ENCODE measurements around the gene CDK15. TPM values are rescaled to one million over a fixed set of nuclear protein-coding genes. Genes with fewer than 3 reads are reported as not detected.

The CDK15 gene
- total and polyA plus RNA-seq, 11 donors = 0.07 to 0.50 (median 0.18) TPM; not detected in 3

DNA sequence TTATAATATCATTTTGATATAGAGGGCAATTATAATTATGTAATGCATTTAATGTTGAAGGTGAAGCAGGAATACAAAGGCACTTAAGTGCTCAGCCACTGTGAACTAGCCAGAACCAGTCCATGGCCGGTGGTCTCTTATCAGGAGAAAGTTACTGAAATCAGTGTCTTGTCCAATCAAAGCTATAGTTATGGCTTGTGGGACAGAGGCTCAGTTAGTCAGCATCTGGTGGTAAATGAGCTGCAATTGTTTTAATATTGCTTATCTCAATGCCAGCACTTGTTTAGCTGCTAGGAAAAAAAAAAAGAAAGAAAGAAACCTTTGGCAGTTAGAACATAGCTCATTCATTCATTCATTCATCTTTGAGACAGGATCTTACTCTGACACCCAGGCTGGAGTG, 21.8 kb upstream of the CDK15 start:
- Histone ChIP-seq H3K36me3 (no peaks in the 10 kb centered on the region), H3K4me1 (peaks cover 0 to 13% (median 6%) of the 10 kb centered on the region in 12 donors), H3K4me3 (no peak overlapping the region), H3K9me3 (no peaks in the 10 kb centered on the region), H3K27me3 (no peaks in the 10 kb centered on the region), H3K27ac (no peak overlapping the region)
- no peak for DNase-seq
- intact Hi-C loops (cut with DNase I) = loop anchor here in 2 of 10 donors (5.0 to 10.0 kb wide), 2 partner anchors 248 to 250 kb away; partner anchors contain the start of gene FZD7 (in 2 of the 2)
- ATAC-seq = no peak
- TF ChIP-seq POLR2A (IDR thresholded peaks at IDR 0.05) = no peak
- TF ChIP-seq, protein P1, sequence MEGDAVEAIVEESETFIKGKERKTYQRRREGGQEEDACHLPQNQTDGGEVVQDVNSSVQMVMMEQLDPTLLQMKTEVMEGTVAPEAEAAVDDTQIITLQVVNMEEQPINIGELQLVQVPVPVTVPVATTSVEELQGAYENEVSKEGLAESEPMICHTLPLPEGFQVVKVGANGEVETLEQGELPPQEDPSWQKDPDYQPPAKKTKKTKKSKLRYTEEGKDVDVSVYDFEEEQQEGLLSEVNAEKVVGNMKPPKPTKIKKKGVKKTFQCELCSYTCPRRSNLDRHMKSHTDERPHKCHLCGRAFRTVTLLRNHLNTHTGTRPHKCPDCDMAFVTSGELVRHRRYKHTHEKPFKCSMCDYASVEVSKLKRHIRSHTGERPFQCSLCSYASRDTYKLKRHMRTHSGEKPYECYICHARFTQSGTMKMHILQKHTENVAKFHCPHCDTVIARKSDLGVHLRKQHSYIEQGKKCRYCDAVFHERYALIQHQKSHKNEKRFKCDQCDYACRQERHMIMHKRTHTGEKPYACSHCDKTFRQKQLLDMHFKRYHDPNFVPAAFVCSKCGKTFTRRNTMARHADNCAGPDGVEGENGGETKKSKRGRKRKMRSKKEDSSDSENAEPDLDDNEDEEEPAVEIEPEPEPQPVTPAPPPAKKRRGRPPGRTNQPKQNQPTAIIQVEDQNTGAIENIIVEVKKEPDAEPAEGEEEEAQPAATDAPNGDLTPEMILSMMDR (IDR thresholded peaks at IDR 0.05) = no peak
- 25 to 46% (median 40%) methylated on average over 1 of the region's 1 CpG for WGBS, 4 donors

DNA sequence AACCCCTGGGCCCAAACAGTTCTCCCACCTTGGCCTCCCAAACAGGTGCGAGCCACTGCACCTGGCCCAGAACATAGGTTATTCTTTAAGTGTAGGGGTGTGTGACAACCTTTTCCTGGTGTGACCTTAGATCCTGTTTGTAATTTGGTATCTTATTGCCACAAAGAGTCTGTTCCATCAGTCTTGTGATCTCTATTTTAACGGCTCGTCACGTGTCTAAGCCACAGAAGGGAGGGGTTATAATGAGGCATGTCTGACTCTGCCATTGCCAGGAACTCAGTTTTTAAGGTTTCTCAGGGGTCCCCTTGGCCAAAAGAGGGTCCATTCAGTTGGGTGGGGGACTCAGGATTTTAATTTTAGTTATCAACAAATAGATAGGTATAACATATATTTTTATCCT, 21.2 kb upstream of the CDK15 start:
- H3K4me3 ChIP-seq = no peak overlapping the region
- no peak overlapping the region for H3K27ac ChIP-seq
- peaks cover 0 to 7% (median under 1%) of the 10 kb centered on the region in 12 donors for H3K4me1 ChIP-seq
- TF ChIP-seq POLR2A (IDR thresholded peaks at IDR 0.05) = no peak
- TF ChIP-seq, protein P1 (IDR thresholded peaks at IDR 0.05) = no peak
- 71 to 84% (median 79%) methylated on average over 4 of the region's 4 CpGs for WGBS, 4 donors
- no peaks in the 10 kb centered on the region for H3K9me3 ChIP-seq
- H3K27me3 ChIP-seq = no peaks in the 10 kb centered on the region
- no peak for ATAC-seq
- H3K36me3 ChIP-seq = no peaks in the 10 kb centered on the region
- intact Hi-C loops (cut with DNase I) = loop anchor here in 1 of 10 donors (10.0 kb wide), 1 partner anchor 250 kb away; the partner anchor contains the start of gene FZD7
- no peak for DNase-seq

DNA sequence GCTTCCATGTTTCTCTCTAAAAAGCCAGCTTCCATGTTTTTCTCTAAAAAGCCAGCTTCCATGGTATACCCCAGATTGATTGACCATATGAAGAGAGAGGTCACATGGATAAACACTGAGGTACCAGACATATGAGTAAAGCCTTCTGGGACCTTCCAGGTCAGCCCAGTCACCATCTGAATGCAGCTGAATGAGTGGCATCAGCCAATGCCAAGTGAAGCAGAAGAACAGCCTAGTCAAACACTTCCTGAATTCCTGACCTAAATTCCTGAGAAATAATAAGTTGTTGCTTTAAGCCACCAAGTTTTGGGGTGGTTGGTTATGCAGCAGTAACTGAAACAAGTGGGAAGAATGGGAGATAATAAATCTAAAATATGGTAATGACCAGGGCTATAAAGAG, 19.9 kb upstream of the CDK15 start:
- H3K9me3 ChIP-seq = no peaks in the 10 kb centered on the region
- no peaks in the 10 kb centered on the region for H3K36me3 ChIP-seq
- H3K27me3 ChIP-seq = no peaks in the 10 kb centered on the region
- no peak overlapping the region for H3K27ac ChIP-seq
- no peak for DNase-seq
- peaks cover 0 to 7% (median 0%) of the 10 kb centered on the region in 12 donors for H3K4me1 ChIP-seq
- TF ChIP-seq, protein P1 (IDR thresholded peaks at IDR 0.05) = no peak
- TF ChIP-seq POLR2A (IDR thresholded peaks at IDR 0.05) = no peak
- ATAC-seq = no peak
- no peak overlapping the region for H3K4me3 ChIP-seq
- intact Hi-C loops (cut with DNase I) = loop anchor here in 1 of 10 donors (10.0 kb wide), 1 partner anchor 248 kb away; the partner anchor contains the start of gene FZD7

DNA sequence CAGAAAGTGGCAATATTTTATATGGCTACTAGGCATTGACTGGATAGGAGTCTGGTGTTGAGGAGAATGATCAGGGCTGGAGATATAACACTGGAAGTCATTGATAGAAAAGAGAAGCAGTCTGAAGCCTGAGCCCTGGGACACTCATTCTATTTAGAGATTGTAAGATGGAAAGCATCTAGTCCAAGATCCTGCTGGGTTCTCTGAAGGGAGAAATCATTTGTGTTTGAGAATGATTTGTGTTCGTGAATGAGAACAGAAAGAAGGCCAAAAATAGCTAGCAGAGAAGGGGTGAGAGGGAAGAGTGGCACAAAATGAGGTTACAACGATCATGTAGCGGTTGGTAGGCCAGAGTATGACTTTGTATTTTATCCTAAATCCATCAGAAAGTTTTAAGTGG, 18.0 kb upstream of the CDK15 start:
- ATAC-seq (no peak), DNase-seq (no peak)
- intact Hi-C loops (cut with DNase I) = loop anchor here in 1 of 10 donors (10.0 kb wide), 1 partner anchor 246 kb away; the partner anchor contains the start of gene FZD7
- H3K4me1 ChIP-seq = no peaks in the 10 kb centered on the region
- no peak overlapping the region for H3K4me3 ChIP-seq
- WGBS, 4 donors = 56 to 82% (median 72%) methylated on average over 3 of the region's 3 CpGs
- H3K9me3 ChIP-seq = no peaks in the 10 kb centered on the region
- H3K27me3 ChIP-seq = no peaks in the 10 kb centered on the region
- no peak overlapping the region for H3K27ac ChIP-seq
- no peaks in the 10 kb centered on the region for H3K36me3 ChIP-seq
- TF ChIP-seq, protein P1 (IDR thresholded peaks at IDR 0.05) = no peak
- TF ChIP-seq POLR2A (IDR thresholded peaks at IDR 0.05) = no peak
